ENCODE measurements around the gene MS4A18.

Gene MS4A18

GRCh38 chr11:60717956-60718355 lies 6.6 kb upstream of the MS4A18 start:
- Histone ChIP-seq H2AFZ (ENCODE audit: low read depth, low read length) (no peak overlapping the region), H4K20me1 (ENCODE audit: insufficient read depth, low read length) (no peaks in the 10 kb centered on the region), H3K4me3 (ENCODE audit: low read depth in 1 of 2, low read length in 2 of 2) (no peak overlapping the region), H3K27ac (ENCODE audit: low read length) (no peak overlapping the region), H3K36me3 (ENCODE audit: insufficient read depth, low read length) (no peaks in the 10 kb centered on the region), H3K9me3 (ENCODE audit: insufficient read depth, low read length, severe bottlenecking) (peaks cover 14% of the 10 kb centered on the region), H3K4me1 (ENCODE audit: insufficient read depth, low read length) (no peaks in the 10 kb centered on the region), H3K4me2 (ENCODE audit: insufficient read depth, low read length) (no peak overlapping the region), H3K9ac (ENCODE audit: low read depth, low read length) (no peak overlapping the region), H3K79me2 (ENCODE audit: insufficient read depth, low read length) (no peaks in the 10 kb centered on the region), H3K27me3 (ENCODE audit: insufficient read depth, low read length, poor library complexity) (no peaks in the 10 kb centered on the region)
- no peak for DNase-seq
- ATAC-seq (ENCODE audit: insufficient read depth, low read depth): no peak
- TF ChIP-seq EZH2 (IDR thresholded peaks at IDR 0.05; ENCODE audit: borderline replicate concordance, low read depth, low read length, severe bottlenecking) (no peak), CTCF (IDR thresholded peaks at IDR 0.05; ENCODE audit: borderline replicate concordance, extremely low read depth, low read length, poor library complexity, severe bottlenecking) (no peak)

- H3K79me2 ChIP-seq (ENCODE audit: insufficient read depth, low read length): no peaks in the 10 kb centered on the region
- ATAC-seq (ENCODE audit: insufficient read depth, low read depth): no peak
- H3K4me1 ChIP-seq (ENCODE audit: insufficient read depth, low read length): no peaks in the 10 kb centered on the region
Observed at GRCh38 chr11:60718524-60719316, 5.8 kb upstream of the MS4A18 start.

GRCh38 chr11:60719391-60719790 lies 5.1 kb upstream of the MS4A18 start:
- Histone ChIP-seq H4K20me1 (ENCODE audit: insufficient read depth, low read length) (no peaks in the 10 kb centered on the region), H3K27me3 (ENCODE audit: insufficient read depth, low read length, poor library complexity) (no peaks in the 10 kb centered on the region), H3K9me3 (ENCODE audit: insufficient read depth, low read length, severe bottlenecking) (peaks cover 14% of the 10 kb centered on the region), H3K27ac (ENCODE audit: low read length) (no peak overlapping the region), H3K4me3 (ENCODE audit: low read depth in 1 of 2, low read length in 2 of 2) (no peak overlapping the region), H3K4me2 (ENCODE audit: insufficient read depth, low read length) (no peak overlapping the region), H3K4me1 (ENCODE audit: insufficient read depth, low read length) (no peaks in the 10 kb centered on the region), H3K36me3 (ENCODE audit: insufficient read depth, low read length) (no peaks in the 10 kb centered on the region), H3K9ac (ENCODE audit: low read depth, low read length) (no peak overlapping the region), H2AFZ (ENCODE audit: low read depth, low read length) (no peak overlapping the region), H3K79me2 (ENCODE audit: insufficient read depth, low read length) (no peaks in the 10 kb centered on the region)
- TF ChIP-seq EZH2 (IDR thresholded peaks at IDR 0.05; ENCODE audit: borderline replicate concordance, low read depth, low read length, severe bottlenecking): no peak
- TF ChIP-seq CTCF (IDR thresholded peaks at IDR 0.05; ENCODE audit: borderline replicate concordance, extremely low read depth, low read length, poor library complexity, severe bottlenecking): no peak
- DNase-seq (no peak), ATAC-seq (ENCODE audit: insufficient read depth, low read depth) (no peak)

More at GRCh38 chr11:60718524-60719316, 5.8 kb upstream of the MS4A18 start:
- no peak for DNase-seq
- Histone ChIP-seq H4K20me1 (ENCODE audit: insufficient read depth, low read length) (no peaks in the 10 kb centered on the region), H3K36me3 (ENCODE audit: insufficient read depth, low read length) (no peaks in the 10 kb centered on the region), H2AFZ (ENCODE audit: low read depth, low read length) (no peak overlapping the region; the same call in 1 of the 2 replicates), H3K9ac (ENCODE audit: low read depth, low read length) (no peak overlapping the region), H3K4me3 (ENCODE audit: low read depth in 1 of 2, low read length in 2 of 2) (no peak overlapping the region), H3K9me3 (ENCODE audit: insufficient read depth, low read length, severe bottlenecking) (peaks cover 14% of the 10 kb centered on the region), H3K4me2 (ENCODE audit: insufficient read depth, low read length) (no peak overlapping the region), H3K27me3 (ENCODE audit: insufficient read depth, low read length, poor library complexity) (no peaks in the 10 kb centered on the region), H3K27ac (ENCODE audit: low read length) (no peak overlapping the region)
- TF ChIP-seq EZH2 (IDR thresholded peaks at IDR 0.05; ENCODE audit: borderline replicate concordance, low read depth, low read length, severe bottlenecking): no peak
- no peak for TF ChIP-seq CTCF (IDR thresholded peaks at IDR 0.05; ENCODE audit: borderline replicate concordance, extremely low read depth, low read length, poor library complexity, severe bottlenecking)
